ENCODE measurements around the gene ALPL. TPM values are rescaled to one million over a fixed set of nuclear protein-coding genes. Genes with fewer than 3 reads are reported as not detected.

Gene ALPL
- polyA plus RNA-seq, 1 donor (not counting 4 experiments of a cell fraction or from before 2014, with no cell fraction given) = not detected

- H3K27me3 ChIP-seq (ENCODE audit: control insufficient read depth, extremely low read depth, insufficient read depth, low read length) = peaks cover 11% of the 10 kb centered on the region
- H3K4me3 ChIP-seq (ENCODE audit: control insufficient read depth in 2 of 3, extremely low read depth in 1 of 3, insufficient read depth in 2 of 3, low read depth in 1 of 3, low read length in 3 of 3) = no peak overlapping the region
- no peak overlapping the region for H3K4me2 ChIP-seq (ENCODE audit: control insufficient read depth, extremely low read depth, insufficient read depth, low read depth, low read length)
- no peak overlapping the region for H3K9ac ChIP-seq (ENCODE audit: control insufficient read depth, extremely low read depth, insufficient read depth, low read length)
- no peak overlapping the region for H2AFZ ChIP-seq (ENCODE audit: control insufficient read depth, low read length)
- H3K4me1 ChIP-seq (ENCODE audit: control insufficient read depth, extremely low read depth, insufficient read depth, low read length) = no peaks in the 10 kb centered on the region
- no peaks in the 10 kb centered on the region for H4K20me1 ChIP-seq (ENCODE audit: control insufficient read depth, extremely low read depth, insufficient read depth, low read length)
- no peak for TF ChIP-seq EZH2 (IDR thresholded peaks at IDR 0.05; ENCODE audit: low read length)
- H3K9me1 ChIP-seq (ENCODE audit: control insufficient read depth, extremely low read depth, insufficient read depth, low read length) = no peaks in the 10 kb centered on the region
- no peaks in the 10 kb centered on the region for H3K79me2 ChIP-seq (ENCODE audit: control insufficient read depth, insufficient read depth, low read length)
- no peak overlapping the region for H3K27ac ChIP-seq (ENCODE audit: control insufficient read depth, insufficient read depth, low read length)
- H3K36me3 ChIP-seq (ENCODE audit: control insufficient read depth in 2 of 2, extremely low read depth in 1 of 2, insufficient read depth in 2 of 2, low read length in 2 of 2) = no peaks in the 10 kb centered on the region
- no peaks in the 10 kb centered on the region for H3K9me3 ChIP-seq (ENCODE audit: control insufficient read depth, low read depth, low read length)
- no peak for DNase-seq (ENCODE audit: low read depth, low spot score)
- FAIRE-seq = no peak
- dilution Hi-C loops (cut with MboI; ENCODE audit: extremely low pct_ligation_motif_present, low sequenced_read_pairs) = no loop called here
Observed at GRCh38 chr1:21543598-21543997, 34.4 kb downstream of the ALPL start.

- Histone ChIP-seq H3K27me3 (ENCODE audit: control insufficient read depth, extremely low read depth, insufficient read depth, low read length) (peaks cover 15% of the 10 kb centered on the region), H3K9ac (ENCODE audit: control insufficient read depth, extremely low read depth, insufficient read depth, low read length) (no peak overlapping the region), H3K4me1 (ENCODE audit: control insufficient read depth, extremely low read depth, insufficient read depth, low read length) (no peaks in the 10 kb centered on the region), H3K36me3 (ENCODE audit: control insufficient read depth in 2 of 2, extremely low read depth in 1 of 2, insufficient read depth in 2 of 2, low read length in 2 of 2) (no peaks in the 10 kb centered on the region), H3K4me2 (ENCODE audit: control insufficient read depth, extremely low read depth, insufficient read depth, low read depth, low read length) (no peak overlapping the region), H3K9me3 (ENCODE audit: control insufficient read depth, low read depth, low read length) (no peaks in the 10 kb centered on the region), H3K4me3 (ENCODE audit: control insufficient read depth in 2 of 3, extremely low read depth in 1 of 3, insufficient read depth in 2 of 3, low read depth in 1 of 3, low read length in 3 of 3) (no peak overlapping the region), H3K27ac (ENCODE audit: control insufficient read depth, insufficient read depth, low read length) (no peak overlapping the region), H4K20me1 (ENCODE audit: control insufficient read depth, extremely low read depth, insufficient read depth, low read length) (no peaks in the 10 kb centered on the region), H2AFZ (ENCODE audit: control insufficient read depth, low read length) (no peak overlapping the region), H3K79me2 (ENCODE audit: control insufficient read depth, insufficient read depth, low read length) (no peaks in the 10 kb centered on the region), H3K9me1 (ENCODE audit: control insufficient read depth, extremely low read depth, insufficient read depth, low read length) (no peaks in the 10 kb centered on the region)
- DNase-seq (ENCODE audit: low read depth, low spot score) = no peak
- FAIRE-seq = no peak
- TF ChIP-seq EZH2 (IDR thresholded peaks at IDR 0.05; ENCODE audit: low read length) = no peak
- no peak for TF ChIP-seq CTCF (optimal IDR thresholded peaks at IDR 0.05 in 1 of 3, IDR thresholded peaks at IDR 0.05 in 1 of 3, conservative IDR thresholded peaks at IDR 0.05 in 1 of 3; ENCODE audit: extremely low read depth in 1 of 3, insufficient read depth in 2 of 3, low read length in 3 of 3)
- dilution Hi-C loops (cut with MboI; ENCODE audit: extremely low pct_ligation_motif_present, low sequenced_read_pairs) = no loop called here
Observed at GRCh38 chr1:21544095-21544494, 34.9 kb downstream of the ALPL start.

GRCh38 chr1:21546122-21546825 lies 37.1 kb downstream of the ALPL start:
- Histone ChIP-seq H3K27me3 (ENCODE audit: control insufficient read depth, extremely low read depth, insufficient read depth, low read length) (peaks cover 19% of the 10 kb centered on the region), H4K20me1 (ENCODE audit: control insufficient read depth, extremely low read depth, insufficient read depth, low read length) (no peaks in the 10 kb centered on the region), H3K9me1 (ENCODE audit: control insufficient read depth, extremely low read depth, insufficient read depth, low read length) (no peaks in the 10 kb centered on the region), H2AFZ (ENCODE audit: control insufficient read depth, low read length) (no peak overlapping the region), H3K4me3 (ENCODE audit: control insufficient read depth in 2 of 3, extremely low read depth in 1 of 3, insufficient read depth in 2 of 3, low read depth in 1 of 3, low read length in 3 of 3) (no peak overlapping the region), H3K9ac (ENCODE audit: control insufficient read depth, extremely low read depth, insufficient read depth, low read length) (no peak overlapping the region), H3K4me2 (ENCODE audit: control insufficient read depth, extremely low read depth, insufficient read depth, low read depth, low read length) (no peak overlapping the region), H3K79me2 (ENCODE audit: control insufficient read depth, insufficient read depth, low read length) (no peaks in the 10 kb centered on the region), H3K4me1 (ENCODE audit: control insufficient read depth, extremely low read depth, insufficient read depth, low read length) (no peaks in the 10 kb centered on the region), H3K9me3 (ENCODE audit: control insufficient read depth, low read depth, low read length) (no peaks in the 10 kb centered on the region), H3K36me3 (ENCODE audit: control insufficient read depth in 2 of 2, extremely low read depth in 1 of 2, insufficient read depth in 2 of 2, low read length in 2 of 2) (no peaks in the 10 kb centered on the region), H3K27ac (ENCODE audit: control insufficient read depth, insufficient read depth, low read length) (no peak overlapping the region)
- TF ChIP-seq CTCF (optimal IDR thresholded peaks at IDR 0.05 in 1 of 3, IDR thresholded peaks at IDR 0.05 in 1 of 3, conservative IDR thresholded peaks at IDR 0.05 in 1 of 3; ENCODE audit: extremely low read depth in 1 of 3, insufficient read depth in 2 of 3, low read length in 3 of 3) (no peak), EZH2 (IDR thresholded peaks at IDR 0.05; ENCODE audit: low read length) (no peak)
- DNase-seq (ENCODE audit: low read depth, low spot score) = no peak
- dilution Hi-C loops (cut with MboI; ENCODE audit: extremely low pct_ligation_motif_present, low sequenced_read_pairs) = no loop called here
- FAIRE-seq = no peak
